Activated T-helper 2 cell treated with anti-CD3 and anti-CD28 coated beads, Interferon-gamma antibody, Interleukin-2, Interleukin-4, amounts not matched to agents 10 μg/mL and 5 μg/mL and 100 μg/mL, durations not matched to agents 14 hours and 24 hours and 36 hours (primary cell): ENCODE data around the gene ILDR2. TPM values are rescaled to one million over a fixed set of nuclear protein-coding genes. Genes with fewer than 3 reads are reported as not detected.

ENCODE experiments used
- DNase-seq: peaks from one replicate; pipeline ENCODE4 v3.0.0; 2021; ENCODE audit warnings: low spot score
- H3K27ac Mint-ChIP-seq: one replicate; pipeline ENCODE4 v1.8.0; 2021; ENCODE audit warnings: mixed read lengths
- H3K27me3 Mint-ChIP-seq: one replicate; pipeline ENCODE4 v1.8.0; 2021; ENCODE audit warnings: low read depth, mixed read lengths
- H3K36me3 Mint-ChIP-seq: one replicate; pipeline ENCODE4 v1.8.0; 2021; ENCODE audit warnings: low read depth, mixed read lengths
- H3K4me1 Mint-ChIP-seq: one replicate; pipeline ENCODE4 v1.8.0; 2021; ENCODE audit warnings: low read depth, mixed read lengths
- H3K4me3 Mint-ChIP-seq: one replicate; pipeline ENCODE4 v1.8.0; 2021; ENCODE audit warnings: low read depth, mild to moderate bottlenecking, moderate library complexity, mixed read lengths
- H3K9me3 Mint-ChIP-seq: one replicate; pipeline ENCODE4 v1.8.0; 2021; ENCODE audit warnings: mixed read lengths
- intact Hi-C: fragments of 100-400 bp; cut with micrococcal nuclease; formaldehyde crosslinking; loops from one replicate; pipeline ENCODE4 v1.15.1; 2023
- total RNA-seq: library from RNA; stranded (reverse); gene quantifications from 2 replicates; pipeline ENCODE4 v1.2.3, GENCODE V29; 2022

ILDR2 gene
- total RNA-seq, 1 donor from 2014 or later: 18.5 TPM

- intact Hi-C loops: no loop called here
- Mint-ChIP-seq H3K36me3 (peaks cover 57% of the 10 kb centered on the region), H3K27me3 (no peaks in the 10 kb centered on the region), H3K27ac (no peak overlapping the region), H3K4me1 (peaks cover 34% of the 10 kb centered on the region), H3K4me3 (no peak overlapping the region), H3K9me3 (no peaks in the 10 kb centered on the region)
- DNase-seq: no peak
Observed at GRCh38 chr1:166868639-166869038, 106.7 kb downstream of the ILDR2 start.

DNA sequence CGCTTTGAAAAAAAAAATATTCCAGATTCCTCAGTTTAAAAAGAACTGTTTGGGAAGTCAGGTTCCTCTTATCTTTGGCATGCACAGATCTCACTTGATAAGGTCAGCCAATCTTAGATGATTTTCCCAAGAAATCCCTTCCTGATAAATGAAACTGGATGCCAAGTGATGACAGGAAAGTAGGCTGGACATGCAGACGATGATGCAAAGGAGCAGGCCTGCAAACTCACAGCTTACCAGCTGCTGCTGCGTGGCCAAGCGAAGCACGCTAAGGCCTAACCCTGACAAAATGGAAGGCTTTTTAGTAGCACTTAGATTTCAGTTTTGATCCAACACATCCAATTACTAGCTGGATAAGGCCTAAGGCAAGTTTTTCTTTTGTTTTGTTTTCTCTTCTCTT lies 109.4 kb downstream of the ILDR2 start:
- Mint-ChIP-seq H3K36me3 (peaks cover 65% of the 10 kb centered on the region), H3K9me3 (no peaks in the 10 kb centered on the region), H3K27me3 (no peaks in the 10 kb centered on the region), H3K4me3 (no peak overlapping the region), H3K27ac (no peak overlapping the region), H3K4me1 (peaks cover 23% of the 10 kb centered on the region)
- intact Hi-C loops: no loop called here
- DNase-seq: no peak

- intact Hi-C loops: no loop called here
- no peak overlapping the region for H3K27ac Mint-ChIP-seq
- H3K4me3 Mint-ChIP-seq: no peak overlapping the region
- peaks cover 80% of the 10 kb centered on the region for H3K36me3 Mint-ChIP-seq
- DNase-seq: no peak
- no peaks in the 10 kb centered on the region for H3K27me3 Mint-ChIP-seq
- H3K4me1 Mint-ChIP-seq: peaks cover 8% of the 10 kb centered on the region
- H3K9me3 Mint-ChIP-seq: no peaks in the 10 kb centered on the region
Observed at GRCh38 chr1:166859597-166859996, 115.7 kb downstream of the ILDR2 start.

DNA sequence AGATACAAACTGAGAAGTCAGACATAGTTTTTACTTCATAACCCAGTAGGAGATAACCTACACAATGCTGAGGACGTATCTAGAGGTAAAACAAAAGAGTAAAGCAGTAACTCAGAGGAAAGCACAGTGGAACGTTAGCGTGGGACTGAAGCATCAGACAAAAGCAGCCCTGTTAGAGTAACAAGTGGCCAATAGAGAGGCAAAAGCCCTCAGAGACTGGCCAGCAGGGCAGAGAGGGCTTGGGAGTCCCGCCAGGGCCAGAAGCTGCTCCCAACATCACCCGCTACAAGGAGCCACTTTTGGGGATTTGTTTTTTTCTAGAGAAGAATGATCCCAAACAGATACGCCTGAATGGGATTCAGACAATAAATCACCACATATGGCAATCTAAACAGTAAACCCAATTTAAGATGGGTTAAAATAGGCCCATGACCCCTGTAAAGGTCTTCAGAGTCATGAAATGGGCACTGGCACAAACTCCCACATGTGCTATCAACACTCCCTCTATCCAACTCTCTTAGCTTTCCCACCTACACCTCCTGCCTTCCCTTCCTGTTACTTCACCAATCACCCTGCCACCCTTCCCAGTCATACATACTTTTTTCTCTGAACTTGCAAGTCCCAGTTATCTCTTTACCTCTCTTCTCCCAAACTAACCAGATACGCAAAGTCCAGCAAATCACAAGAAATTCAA lies 116.5 kb downstream of the ILDR2 start:
- peak overlapping the region; percentile 9 for H3K27ac Mint-ChIP-seq
- peaks cover 8% of the 10 kb centered on the region for H3K4me1 Mint-ChIP-seq
- no peaks in the 10 kb centered on the region for H3K9me3 Mint-ChIP-seq
- intact Hi-C loops: no loop called here
- H3K4me3 Mint-ChIP-seq: no peak overlapping the region
- no peak for DNase-seq
- H3K36me3 Mint-ChIP-seq: peaks cover 81% of the 10 kb centered on the region
- H3K27me3 Mint-ChIP-seq: no peaks in the 10 kb centered on the region

Other genes starting within 250 kb of the ILDR2 start
- 46.6 and 49.7 TPM in 2 replicates for gene POGK, start 136.1 kb downstream of the ILDR2 start, total RNA-seq
- 15.3 and 16.0 TPM in 2 replicates for gene TADA1, start 99.3 kb downstream of the ILDR2 start, total RNA-seq
- gene MAEL, start 13.7 kb upstream of the ILDR2 start, total RNA-seq: not detected in 2 replicates
- gene GPA33, start 114.8 kb upstream of the ILDR2 start, total RNA-seq: 0.09 TPM in 1 of 2 replicates, not detected in the other
- not detected in 2 replicates for gene STYXL2, start 118.5 kb upstream of the ILDR2 start, total RNA-seq
- gene POU2F1, start 245.3 kb upstream of the ILDR2 start, total RNA-seq: 21.3 and 21.9 TPM in 2 replicates